ENCODE results near the gene CNMD. TPM values are rescaled to one million over a fixed set of nuclear protein-coding genes. Genes with fewer than 3 reads are reported as not detected.

The CNMD gene
- total RNA-seq, 1 experiment from 2014 or later: 2.6 TPM

- BruUV-seq (replicated peaks): no TSS peak
- Histone ChIP-seq H3K4me3 (ENCODE audit: low read depth, low read length, poor library complexity, severe bottlenecking) (no peak overlapping the region), H3K27ac (ENCODE audit: low read depth, low read length, poor library complexity, severe bottlenecking) (no peak overlapping the region), H3K36me3 (ENCODE audit: insufficient read depth, low read length, poor library complexity, severe bottlenecking) (no peaks in the 10 kb centered on the region), H3K4me1 (ENCODE audit: insufficient read depth, low read length, poor library complexity, severe bottlenecking) (no peaks in the 10 kb centered on the region), H3K27me3 (replicated peaks; ENCODE audit: insufficient read depth, low read depth, low read length, poor library complexity) (no peaks in the 10 kb centered on the region), H3K9me3 (ENCODE audit: low read depth, low read length, poor library complexity, severe bottlenecking) (no peaks in the 10 kb centered on the region)
- no peak for TF ChIP-seq EZH2 (IDR thresholded peaks at IDR 0.05; ENCODE audit: borderline replicate concordance, low read depth, low read length, poor library complexity, severe bottlenecking)
- TF ChIP-seq, protein P1, sequence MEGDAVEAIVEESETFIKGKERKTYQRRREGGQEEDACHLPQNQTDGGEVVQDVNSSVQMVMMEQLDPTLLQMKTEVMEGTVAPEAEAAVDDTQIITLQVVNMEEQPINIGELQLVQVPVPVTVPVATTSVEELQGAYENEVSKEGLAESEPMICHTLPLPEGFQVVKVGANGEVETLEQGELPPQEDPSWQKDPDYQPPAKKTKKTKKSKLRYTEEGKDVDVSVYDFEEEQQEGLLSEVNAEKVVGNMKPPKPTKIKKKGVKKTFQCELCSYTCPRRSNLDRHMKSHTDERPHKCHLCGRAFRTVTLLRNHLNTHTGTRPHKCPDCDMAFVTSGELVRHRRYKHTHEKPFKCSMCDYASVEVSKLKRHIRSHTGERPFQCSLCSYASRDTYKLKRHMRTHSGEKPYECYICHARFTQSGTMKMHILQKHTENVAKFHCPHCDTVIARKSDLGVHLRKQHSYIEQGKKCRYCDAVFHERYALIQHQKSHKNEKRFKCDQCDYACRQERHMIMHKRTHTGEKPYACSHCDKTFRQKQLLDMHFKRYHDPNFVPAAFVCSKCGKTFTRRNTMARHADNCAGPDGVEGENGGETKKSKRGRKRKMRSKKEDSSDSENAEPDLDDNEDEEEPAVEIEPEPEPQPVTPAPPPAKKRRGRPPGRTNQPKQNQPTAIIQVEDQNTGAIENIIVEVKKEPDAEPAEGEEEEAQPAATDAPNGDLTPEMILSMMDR (conservative IDR thresholded peaks at IDR 0.05; ENCODE audit: low read depth, low read length): no peak
- ChIA-PET POLR2A (ENCODE audit: low non-redundant PET) (no interaction called here), CTCF (no interaction called here)
- no peak for DNase-seq (ENCODE audit: low spot score)
- intact Hi-C loops (cut with micrococcal nuclease; ENCODE audit: unreplicated experiment): no loop called here
Observed at GRCh38 chr13:52750713-52751112, 11.1 kb upstream of the CNMD start.

DNA sequence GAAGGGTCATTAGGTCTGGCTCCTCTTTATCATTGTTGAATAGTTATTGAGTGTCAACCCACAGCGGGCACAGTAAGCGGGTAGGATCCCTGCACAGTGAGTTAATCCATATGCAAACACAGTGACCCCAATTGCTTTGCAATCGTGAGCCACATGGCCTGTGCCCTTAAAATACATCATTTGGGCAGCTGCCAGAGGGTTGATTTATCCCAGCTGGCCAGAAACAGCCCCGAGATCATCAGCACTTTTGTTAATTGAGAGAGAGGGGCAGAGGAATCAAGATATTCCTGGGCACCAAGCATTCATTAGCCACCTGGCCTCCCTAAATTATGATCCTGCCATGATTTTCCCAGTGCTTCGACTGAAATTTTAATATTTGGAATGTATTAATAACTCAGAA is 9.8 kb upstream of the CNMD start:
- Histone ChIP-seq H3K27me3 (replicated peaks; ENCODE audit: insufficient read depth, low read depth, low read length, poor library complexity) (no peaks in the 10 kb centered on the region), H3K9me3 (ENCODE audit: low read depth, low read length, poor library complexity, severe bottlenecking) (no peaks in the 10 kb centered on the region), H3K4me3 (ENCODE audit: low read depth, low read length, poor library complexity, severe bottlenecking) (no peak overlapping the region), H3K36me3 (ENCODE audit: insufficient read depth, low read length, poor library complexity, severe bottlenecking) (no peaks in the 10 kb centered on the region), H3K4me1 (ENCODE audit: insufficient read depth, low read length, poor library complexity, severe bottlenecking) (no peaks in the 10 kb centered on the region), H3K27ac (ENCODE audit: low read depth, low read length, poor library complexity, severe bottlenecking) (no peak overlapping the region)
- CTCF ChIA-PET: no interaction called here
- POLR2A ChIA-PET (ENCODE audit: low non-redundant PET): no interaction called here
- intact Hi-C loops (cut with micrococcal nuclease; ENCODE audit: unreplicated experiment): no loop called here
- DNase-seq (ENCODE audit: low spot score): no peak
- BruUV-seq (replicated peaks): no TSS peak
- TF ChIP-seq, protein P1 (conservative IDR thresholded peaks at IDR 0.05; ENCODE audit: low read depth, low read length): no peak
- TF ChIP-seq EZH2 (IDR thresholded peaks at IDR 0.05; ENCODE audit: borderline replicate concordance, low read depth, low read length, poor library complexity, severe bottlenecking): no peak

GRCh38 chr13:52746141-52746540 is 6.5 kb upstream of the CNMD start:
- TF ChIP-seq, protein P1 (conservative IDR thresholded peaks at IDR 0.05; ENCODE audit: low read depth, low read length): no peak
- TF ChIP-seq EZH2 (IDR thresholded peaks at IDR 0.05; ENCODE audit: borderline replicate concordance, low read depth, low read length, poor library complexity, severe bottlenecking): no peak
- no peak overlapping the region for H3K4me3 ChIP-seq (ENCODE audit: low read depth, low read length, poor library complexity, severe bottlenecking)
- ChIA-PET CTCF (no interaction called here), POLR2A (ENCODE audit: low non-redundant PET) (no interaction called here)
- no peaks in the 10 kb centered on the region for H3K9me3 ChIP-seq (ENCODE audit: low read depth, low read length, poor library complexity, severe bottlenecking)
- intact Hi-C loops (cut with micrococcal nuclease; ENCODE audit: unreplicated experiment): no loop called here
- H3K36me3 ChIP-seq (ENCODE audit: insufficient read depth, low read length, poor library complexity, severe bottlenecking): no peaks in the 10 kb centered on the region
- peaks cover 2% of the 10 kb centered on the region for H3K27me3 ChIP-seq (replicated peaks; ENCODE audit: insufficient read depth, low read depth, low read length, poor library complexity)
- no TSS peak for BruUV-seq (replicated peaks)
- no peaks in the 10 kb centered on the region for H3K4me1 ChIP-seq (ENCODE audit: insufficient read depth, low read length, poor library complexity, severe bottlenecking)
- no peak for DNase-seq (ENCODE audit: low spot score)
- H3K27ac ChIP-seq (ENCODE audit: low read depth, low read length, poor library complexity, severe bottlenecking): no peak overlapping the region
